HepG2 (cell line): ENCODE results near the gene LIPE. TPM values are rescaled to one million over a fixed set of nuclear protein-coding genes. Genes with fewer than 3 reads are reported as not detected.
A peak's percentile ranks its signal among the peaks of the same experiment; 100 is the strongest.

Experiments
- ATAC-seq: fragments of 200-7000 bp; cut with Tn5 transposase; 3 replicates; pipeline ENCODE4 v1.9.1; 2020; ENCODE audit warnings: mild to moderate bottlenecking, moderate library complexity
- BruUV-seq: library from RNA; stranded (reverse); fragments of 400-500 nt; replicated peaks from 2 replicates; lab custom pipeline; 2021; lab: Mats Ljungman, UMichigan
- CTCF ChIA-PET: fragments of 300-600 bp; formaldehyde crosslinking; extraction: SDS; loops from one replicate; lab custom pipeline; 2021; ENCODE audit warnings: low total read pairs, inconsistent platforms, low intra/inter-chr PET ratio; lab: Yijun Ruan, JAX
- POLR2A ChIA-PET: fragments of 350-600 bp; sonication (Branson Sonifier 250); formaldehyde crosslinking; loops from one replicate; lab custom pipeline; 2020; ENCODE audit warnings: antibody characterized with exemption, inconsistent platforms; lab: Yijun Ruan, JAX
- DNase-seq: peaks from one replicate; pipeline ENCODE4 v3.0.0-alpha.2; 2015; ENCODE audit warnings: low spot score
- FAIRE-seq: peaks from 3 replicates; lab custom pipeline; 2011; peaks lifted over from hg19 to GRCh38; lab: Jason Lieb, UNC
- H2AFZ ChIP-seq: one replicate; pipeline ENCODE4 v1.6.1; 2011; ENCODE audit warnings: low read length, inconsistent platforms
- H3K27ac ChIP-seq: fragments of 300-600 bp; 3 replicates; pipeline ENCODE4 v1.8.0; 2011; ENCODE audit warnings: mixed run types, mild to moderate bottlenecking, mixed read lengths, low read length, inconsistent platforms; ENCODE audit not compliant: insufficient read depth; ENCODE audit errors: extremely low read length
- H3K27me3 ChIP-seq, 2 experiments: fragments of 200-600 bp in 1 of 2; 2 replicates in 1 of 2; 3 replicates in 1 of 2; pipeline versions ENCODE4 v1.6.0 to v1.8.0; 2011; ENCODE audit warnings: low read length in 2 of 2, mild to moderate bottlenecking in 2 of 2, moderate library complexity in 2 of 2, inconsistent platforms in 1 of 2; ENCODE audit not compliant: insufficient read depth in 2 of 2, control insufficient read depth in 1 of 2
- H3K36me3 ChIP-seq, 2 experiments: fragments of 200-600 bp in 1 of 2; replicated peaks in 1 of 2; 2 replicates in 1 of 2; 3 replicates in 1 of 2; pipeline versions ENCODE4 v1.5.1 to v1.8.0; 2011; ENCODE audit warnings: low read length in 2 of 2, inconsistent platforms in 1 of 2; ENCODE audit not compliant: insufficient read depth in 2 of 2, control insufficient read depth in 1 of 2
- H3K4me1 ChIP-seq: 2 replicates; pipeline ENCODE4 v1.5.1; 2012; ENCODE audit warnings: low read length, inconsistent platforms; ENCODE audit not compliant: insufficient read depth
- H3K4me2 ChIP-seq: 2 replicates; pipeline ENCODE4 v1.6.0; 2011; ENCODE audit warnings: low read depth, low read length, inconsistent platforms
- H3K4me3 ChIP-seq, 3 experiments: fragments of 200-600 bp in 1 of 3; sonication (generic), shearing (Covaris generic) in 1 of 3; replicated peaks in 1 of 3; 2 replicates each; pipeline ENCODE4 v1.5.1; 2011 to 2016; ENCODE audit warnings: low read length in 3 of 3, inconsistent platforms in 2 of 3, low read depth in 2 of 3, mild to moderate bottlenecking in 2 of 3, control low read depth in 1 of 3, mixed read lengths in 1 of 3; ENCODE audit not compliant: insufficient read depth in 1 of 3
- H3K79me2 ChIP-seq: one replicate; pipeline ENCODE4 v1.6.1; 2011; ENCODE audit warnings: low read length, inconsistent platforms; ENCODE audit not compliant: insufficient read depth
- H3K9ac ChIP-seq: 2 replicates; pipeline ENCODE4 v1.6.0; 2011; ENCODE audit warnings: mild to moderate bottlenecking, low read depth, low read length, inconsistent platforms; ENCODE audit not compliant: insufficient read depth
- H3K9me3 ChIP-seq: 2 replicates; pipeline ENCODE4 v1.5.1; 2012; ENCODE audit warnings: mild to moderate bottlenecking, low read length
- H4K20me1 ChIP-seq: 2 replicates; pipeline ENCODE4 v1.6.0; 2011; ENCODE audit warnings: inconsistent platforms, mild to moderate bottlenecking, low read length, moderate library complexity; ENCODE audit not compliant: insufficient read depth
- ATAD3A ChIP-seq: sonication (generic); formaldehyde crosslinking; IDR thresholded peaks from 2 replicates; pipeline ENCODE4 v1.4.0; 2020; ENCODE audit warnings: missing genetic modification reagents
- CHD4 ChIP-seq: fragments of 200-600 bp; sonication (generic); IDR thresholded peaks from 2 replicates; pipeline ENCODE4 v1.7.0; 2017; ENCODE audit warnings: mild to moderate bottlenecking, low read length, borderline replicate concordance
- EED ChIP-seq: sonication (generic); formaldehyde crosslinking; IDR thresholded peaks from 2 replicates; pipeline ENCODE4 v1.5.0; 2020; ENCODE audit warnings: mild to moderate bottlenecking, missing genetic modification reagents
- ETV5 ChIP-seq: IDR thresholded peaks from 2 replicates; pipeline ENCODE4 v1.6.1; 2018; ENCODE audit warnings: missing biosample characterization, missing genetic modification reagents, inconsistent platforms, borderline replicate concordance
- GATA4 ChIP-seq: sonication (generic); IDR thresholded peaks from 2 replicates; pipeline ENCODE4 v1.6.1; 2016; ENCODE audit warnings: antibody characterized with exemption, low read depth, borderline replicate concordance
- GATAD2A ChIP-seq: IDR thresholded peaks from 2 replicates; pipeline ENCODE4 v1.6.1; 2016
- HHEX ChIP-seq: IDR thresholded peaks from 2 replicates; pipeline ENCODE4 v1.6.1; 2016; ENCODE audit warnings: control low read depth
- MIER3 ChIP-seq: IDR thresholded peaks from 2 replicates; pipeline ENCODE4 v1.6.1; 2016; ENCODE audit warnings: missing compliant biosample characterization, borderline replicate concordance
- MXI1 ChIP-seq: IDR thresholded peaks from 3 replicates; pipeline ENCODE4 v1.6.1; 2012; ENCODE audit warnings: low read depth, low read length, inconsistent platforms, borderline replicate concordance
- PAX8 ChIP-seq: sonication (generic); formaldehyde crosslinking; IDR thresholded peaks from 2 replicates; pipeline ENCODE4 v1.8.0; 2022; ENCODE audit warnings: mild to moderate bottlenecking, missing genetic modification reagents, borderline replicate concordance
- PPARG ChIP-seq: conservative IDR thresholded peaks from 2 replicates; pipeline ENCODE4 v1.6.1; 2016; ENCODE audit warnings: missing biosample characterization, missing genetic modification reagents
- SMARCC2 ChIP-seq: fragments of 450-650 bp; IDR thresholded peaks from 2 replicates; pipeline ENCODE4 v1.6.1; 2017; ENCODE audit warnings: antibody characterized with exemption, mild to moderate bottlenecking
- SRSF4 ChIP-seq: fragments of 200-400 bp; formaldehyde crosslinking; IDR thresholded peaks from one replicate; pipeline ENCODE4 v1.6.1; 2018; ENCODE audit warnings: mild to moderate bottlenecking, low read depth, low read length, moderate library complexity; ENCODE audit not compliant: poor library complexity, severe bottlenecking
- ZNF34 ChIP-seq: sonication (generic); formaldehyde crosslinking; IDR thresholded peaks from 2 replicates; pipeline ENCODE4 v1.4.0; 2020; ENCODE audit warnings: mild to moderate bottlenecking, missing genetic modification reagents, borderline replicate concordance
- ZNF460 ChIP-seq: sonication (generic); formaldehyde crosslinking; IDR thresholded peaks from 2 replicates; pipeline ENCODE4 v1.5.1; 2020; ENCODE audit warnings: missing genetic modification reagents, mild to moderate bottlenecking, borderline replicate concordance
- ZSCAN25 ChIP-seq: sonication (generic); formaldehyde crosslinking; IDR thresholded peaks from 2 replicates; pipeline ENCODE4 v1.8.0; 2022; ENCODE audit warnings: mild to moderate bottlenecking, missing genetic modification reagents
- WGBS: methylation state at CpG from one replicate; pipeline ENCODE4 v1.1.6; 2017; ENCODE audit warnings: low lambda C conversion rate; 5-methylcytosine and 5-hydroxymethylcytosine counted together
- in situ Hi-C: cut with HindIII; loops from 2 replicates; pipeline ENCODE4 v1.10.0; 2017; ENCODE audit warnings: low pct_unique_long_range_greater_than_20kb; ENCODE audit not compliant: extremely low pct_ligation_motif_present
- intact Hi-C: fragments of 100-400 bp; cut with micrococcal nuclease; formaldehyde crosslinking; loops from one replicate; pipeline ENCODE4 v1.10.0; 2022; ENCODE audit not compliant: unreplicated experiment
- polyA plus RNA-seq, 8 experiments: library from polyadenylated mRNA; depleted of rRNA in 3 of 8; stranded (reverse) in 7 of 8; unstranded in 1 of 8; fragments of >200 nt; fragmentation: Illumina TruSeq in 4 of 8; extraction: Trizol in 4 of 8; gene quantifications; 2 replicates each; pipeline versions ENCODE4 v1.2.1 to v1.2.3, GENCODE V29; 2011 to 2016; ENCODE audit warnings: low read depth in 4 of 8, missing spikeins in 1 of 8, mixed read lengths in 1 of 8; ENCODE audit not compliant: insufficient read depth in 1 of 8
- total RNA-seq, 5 experiments: library from RNA; depleted of rRNA; stranded (reverse); fragments of >200 nt; fragmentation: Illumina TruSeq; extraction: Trizol; gene quantifications; 2 replicates each; pipeline ENCODE4 v1.2.3, GENCODE V29; 2016; ENCODE audit warnings: low read depth in 1 of 5
- TF ChIP-seq, protein P1 (sequence below): sonication (generic); formaldehyde crosslinking; IDR thresholded peaks from 2 replicates; pipeline ENCODE4 v1.4.0; 2020; ENCODE audit warnings: missing genetic modification reagents; ENCODE audit errors: not compliant biosample characterization

LIPE gene
- total and polyA plus RNA-seq, 2 of the 13 experiments (the other 11 are each of a cell fraction or from before 2014, with no cell fraction given): not detected

DNA sequence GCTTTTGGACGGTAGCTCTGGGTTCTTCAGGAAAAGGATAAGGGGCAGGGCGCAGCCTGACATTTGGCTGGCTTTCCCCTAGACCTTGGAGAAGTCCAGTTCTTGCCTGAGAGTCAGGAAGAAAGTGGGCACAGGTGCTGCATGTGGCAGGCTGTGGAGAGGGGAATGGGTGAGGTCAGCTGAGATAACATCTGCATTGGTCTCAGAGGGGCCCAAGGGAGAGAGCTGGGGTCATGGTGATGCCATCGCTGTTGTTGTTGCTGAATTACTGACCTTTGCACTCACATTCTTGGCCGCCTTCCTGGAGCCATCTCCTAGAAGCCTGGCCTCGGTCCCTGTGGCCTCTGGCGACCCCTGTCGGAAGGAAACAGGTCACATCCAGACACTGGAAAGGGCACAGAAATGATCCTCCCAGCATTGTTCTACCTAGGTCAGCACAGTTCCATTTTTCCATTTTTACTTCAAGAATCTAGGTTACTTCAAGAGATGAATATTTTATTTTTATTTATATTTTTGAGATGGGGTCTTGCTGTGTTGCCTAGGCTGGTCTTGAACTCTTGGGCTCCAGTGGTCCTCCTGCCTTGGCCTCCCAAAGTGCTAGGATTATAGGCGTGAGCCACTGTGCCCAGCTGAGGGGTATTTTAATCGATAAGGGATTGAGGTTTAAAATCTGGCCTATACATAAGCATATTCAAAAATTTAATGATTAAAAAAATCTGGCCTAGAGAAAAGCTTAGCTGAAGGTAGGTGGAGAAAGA lies 6.5 kb upstream of the LIPE start (continued):
- peak; percentile 51; the same call in 1 of the 2 replicates for TF ChIP-seq ETV5 (CRISPR knock-in tag)
- TF ChIP-seq ZNF34 (CRISPR knock-in tag): no peak
- TF ChIP-seq GATAD2A (CRISPR knock-in tag): peak; percentile 94

GRCh38 chr19:42431486-42431885 lies 4.3 kb upstream of the LIPE start:
- ATAC-seq: no peak
- Histone ChIP-seq H3K36me3 (no peaks in the 10 kb centered on the region), H3K27me3 (peaks cover 0 to 5% of the 10 kb centered on the region in 2 experiments; a peak in 1 of 5 replicates), H3K4me1 (peaks cover 51% of the 10 kb centered on the region), H2AFZ (no peak overlapping the region), H3K4me2 (no peak overlapping the region), H3K79me2 (no peaks in the 10 kb centered on the region), H3K9ac (no peak overlapping the region), H3K9me3 (no peaks in the 10 kb centered on the region), H3K4me3 (no peak overlapping the region), H3K27ac (no peak overlapping the region), H4K20me1 (no peaks in the 10 kb centered on the region)
- intact Hi-C loops: no loop called here
- no TSS peak for BruUV-seq
- in situ Hi-C loops: no loop called here
- POLR2A ChIA-PET: no interaction called here
- DNase-seq: no peak
- TF ChIP-seq HHEX (CRISPR knock-in tag): no peak
- TF ChIP-seq SMARCC2: no peak
- TF ChIP-seq, all 625 proteins: peak for 0
- CTCF ChIA-PET: no interaction called here
- FAIRE-seq: no peak
- 96% methylated on average over 1 of the region's 1 CpG for WGBS

DNA sequence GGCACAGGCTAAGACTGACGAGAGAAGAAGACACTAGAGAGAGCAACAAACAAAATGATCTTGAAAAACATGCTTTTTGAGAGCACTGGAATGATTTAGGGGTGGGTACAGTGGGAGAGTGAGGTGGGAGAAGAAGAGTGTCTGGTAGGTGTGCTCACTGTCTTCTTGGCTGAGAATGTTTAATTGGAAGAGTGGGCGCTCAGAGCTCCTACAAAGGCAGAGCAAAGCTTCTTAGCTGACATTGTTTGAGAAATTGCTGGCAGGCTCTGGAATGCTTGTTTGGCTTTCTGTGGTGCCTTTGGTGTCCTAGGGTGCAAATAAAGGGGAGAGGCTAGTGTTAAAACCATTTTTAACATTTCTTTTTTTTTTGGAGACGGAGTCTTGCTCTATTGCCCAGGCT lies 1.5 kb upstream of the LIPE start:
- in situ Hi-C loops: no loop called here
- Histone ChIP-seq H3K79me2 (no peaks in the 10 kb centered on the region), H3K27ac (no peak overlapping the region), H3K4me3 (no peak overlapping the region), H3K9ac (no peak overlapping the region), H3K4me2 (no peak overlapping the region), H3K9me3 (no peaks in the 10 kb centered on the region), H2AFZ (no peak overlapping the region), H3K4me1 (peaks cover 43% of the 10 kb centered on the region), H4K20me1 (no peaks in the 10 kb centered on the region), H3K36me3 (no peaks in the 10 kb centered on the region), H3K27me3 (peaks cover 0 to 8% of the 10 kb centered on the region in 2 experiments; a peak in 1 of 5 replicates)
- no TSS peak for BruUV-seq
- TF ChIP-seq ZNF460 (CRISPR knock-in tag) (no peak), PPARG (CRISPR knock-in tag) (no peak), EED (CRISPR knock-in tag) (no peak), ATAD3A (CRISPR knock-in tag) (no peak), CHD4 (no peak), PAX8 (no peak), GATA4 (no peak), SRSF4 (no peak), MXI1 (no peak), MIER3 (CRISPR knock-in tag) (no peak), ZSCAN25 (no peak)
- TF ChIP-seq, protein P1, sequence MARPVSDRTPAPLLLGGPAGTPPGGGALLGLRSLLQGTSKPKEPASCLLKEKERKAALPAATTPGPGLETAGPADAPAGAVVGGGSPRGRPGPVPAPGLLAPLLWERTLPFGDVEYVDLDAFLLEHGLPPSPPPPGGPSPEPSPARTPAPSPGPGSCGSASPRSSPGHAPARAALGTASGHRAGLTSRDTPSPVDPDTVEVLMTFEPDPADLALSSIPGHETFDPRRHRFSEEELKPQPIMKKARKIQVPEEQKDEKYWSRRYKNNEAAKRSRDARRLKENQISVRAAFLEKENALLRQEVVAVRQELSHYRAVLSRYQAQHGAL: no peak
- 84% methylated on average over 3 of the region's 3 CpGs for WGBS
- no peak for ATAC-seq
- DNase-seq: no peak
- intact Hi-C loops: no loop called here
- CTCF ChIA-PET: no interaction called here
- POLR2A ChIA-PET: no interaction called here
- FAIRE-seq: no peak
